Fibroblast of lung (primary cell): Measurements from ENCODE around the gene KCP. TPM values are rescaled to one million over a fixed set of nuclear protein-coding genes. Genes with fewer than 3 reads are reported as not detected.

Source experiments
- DNase-seq, 2 donors: peaks; one replicate each; pipeline versions ENCODE4 v3.0.0 to v3.0.0-alpha.2; 2010; ENCODE audit warnings: low read depth in 2 of 2
- H2AFZ ChIP-seq: 2 replicates; pipeline ENCODE4 v1.5.1; 2012; ENCODE audit warnings: low read length, control low read depth, inconsistent platforms
- H3K27ac ChIP-seq: 2 replicates; pipeline ENCODE4 v1.5.1; 2011; ENCODE audit warnings: low read length, control low read depth; ENCODE audit not compliant: insufficient read depth
- H3K27me3 ChIP-seq: 2 replicates; pipeline ENCODE4 v1.5.1; 2011; ENCODE audit warnings: mild to moderate bottlenecking, low read length; ENCODE audit not compliant: control insufficient read depth, insufficient read depth
- H3K36me3 ChIP-seq: 2 replicates; pipeline ENCODE4 v1.5.1; 2011; ENCODE audit warnings: low read length; ENCODE audit not compliant: control insufficient read depth, insufficient read depth
- H3K4me1 ChIP-seq: 2 replicates; pipeline ENCODE4 v1.5.1; 2011; ENCODE audit warnings: low read length; ENCODE audit not compliant: control insufficient read depth, insufficient read depth; ENCODE audit errors: extremely low read depth
- H3K4me2 ChIP-seq: 2 replicates; pipeline ENCODE4 v1.5.1; 2011; ENCODE audit warnings: low read length, control low read depth; ENCODE audit not compliant: insufficient read depth; ENCODE audit errors: extremely low read depth
- H3K4me3 ChIP-seq, 4 experiments: fragments of 200-600 bp in 1 of 4; sonication (generic) in 1 of 4; replicated peaks in 1 of 4; 2 replicates each; pipeline ENCODE4 v1.5.1; 2011 to 2016; ENCODE audit warnings: low read length in 4 of 4, low read depth in 3 of 4, mild to moderate bottlenecking in 3 of 4, control low read depth in 2 of 4, inconsistent platforms in 1 of 4, mixed read lengths in 1 of 4; ENCODE audit not compliant: insufficient read depth in 1 of 4; ENCODE audit errors: control extremely low read depth in 1 of 4
- H3K79me2 ChIP-seq: 2 replicates; pipeline ENCODE4 v1.5.1; 2012; ENCODE audit warnings: mild to moderate bottlenecking, low read length, inconsistent platforms; ENCODE audit not compliant: control insufficient read depth, insufficient read depth
- H3K9ac ChIP-seq: 2 replicates; pipeline ENCODE4 v1.5.1; 2011; ENCODE audit warnings: mild to moderate bottlenecking, low read length, control low read depth; ENCODE audit not compliant: insufficient read depth
- H3K9me3 ChIP-seq: 2 replicates; pipeline ENCODE4 v1.5.1; 2012; ENCODE audit warnings: low read depth, low read length; ENCODE audit not compliant: control insufficient read depth, insufficient read depth
- H4K20me1 ChIP-seq: 2 replicates; pipeline ENCODE4 v1.5.1; 2011; ENCODE audit warnings: low read length; ENCODE audit not compliant: control insufficient read depth, insufficient read depth; ENCODE audit errors: extremely low read depth
- CTCF ChIP-seq, 2 donors: IDR thresholded peaks in 1 of 2; conservative IDR thresholded peaks in 1 of 2; 1 replicate in 1 of 2; 2 replicates in 1 of 2; pipeline ENCODE4 v1.5.1; 2011 to 2012; ENCODE audit warnings: low read length in 2 of 2, control low read depth in 1 of 2, inconsistent platforms in 1 of 2, low read depth in 1 of 2, mild to moderate bottlenecking in 1 of 2
- EZH2 ChIP-seq: IDR thresholded peaks from 2 replicates; pipeline ENCODE4 v1.5.1; 2012; ENCODE audit warnings: low read length, control low read depth, mild to moderate bottlenecking; ENCODE audit errors: missing control alignments
- polyA plus RNA-seq, 2 donors: library from polyadenylated mRNA; depleted of rRNA in 1 of 2; stranded (reverse) in 1 of 2; unstranded in 1 of 2; fragments of >200 nt; gene quantifications; 2 replicates each; pipeline ENCODE4 v1.2.1, GENCODE V29; 2011 to 2012; ENCODE audit warnings: missing spikeins in 1 of 2
- total RNA-seq: library from RNA; depleted of rRNA; stranded (reverse); fragments of >200 nt; gene quantifications from 2 replicates; pipeline ENCODE4 v1.2.1, GENCODE V29; 2014

KCP gene
- total and polyA plus RNA-seq, 2 donors (not counting 1 experiment from before 2014, with no cell fraction given) = 0.08 to 0.50 TPM

- Histone ChIP-seq H3K9me3 (no peaks in the 10 kb centered on the region), H3K27ac (peak overlapping the region; percentile 38), H3K36me3 (peaks cover 28% of the 10 kb centered on the region), H3K4me2 (no peak overlapping the region), H3K4me1 (peaks cover 8% of the 10 kb centered on the region), H2AFZ (no peak overlapping the region), H3K27me3 (no peaks in the 10 kb centered on the region), H3K4me3 (no peak overlapping the region), H3K79me2 (peaks cover 12% of the 10 kb centered on the region), H4K20me1 (no peaks in the 10 kb centered on the region), H3K9ac (no peak overlapping the region)
- TF ChIP-seq EZH2 = no peak
- peak in 1 of 2 donors; percentile 33 for TF ChIP-seq CTCF (conservative IDR thresholded peaks at IDR 0.05 in 1 of 2, IDR thresholded peaks at IDR 0.05 in 1 of 2; ENCODE audit: low read depth in 1 of 2, low read length in 2 of 2)
- DNase-seq = peak; percentile 63 to 78
Measured at GRCh38 chr7:128860158-128861073, 50.1 kb downstream of the KCP start.

- no peak overlapping the region for H2AFZ ChIP-seq
- no peak for DNase-seq
- no peaks in the 10 kb centered on the region for H3K27me3 ChIP-seq
- H4K20me1 ChIP-seq = no peaks in the 10 kb centered on the region
- TF ChIP-seq CTCF (conservative IDR thresholded peaks at IDR 0.05 in 1 of 2, IDR thresholded peaks at IDR 0.05 in 1 of 2; ENCODE audit: low read depth in 1 of 2, low read length in 2 of 2) = no peak
- TF ChIP-seq EZH2 = no peak
- no peak overlapping the region for H3K27ac ChIP-seq
- no peaks in the 10 kb centered on the region for H3K9me3 ChIP-seq
- H3K4me1 ChIP-seq = peaks cover 8% of the 10 kb centered on the region
- no peak overlapping the region for H3K4me2 ChIP-seq
- H3K9ac ChIP-seq = no peak overlapping the region
- H3K36me3 ChIP-seq = peaks cover 30% of the 10 kb centered on the region
- peaks cover 12% of the 10 kb centered on the region for H3K79me2 ChIP-seq
- H3K4me3 ChIP-seq = no peak overlapping the region
Measured at GRCh38 chr7:128859232-128860157, 51.0 kb downstream of the KCP start.
